Measurements from ENCODE around the gene FOXO6.

DNA sequence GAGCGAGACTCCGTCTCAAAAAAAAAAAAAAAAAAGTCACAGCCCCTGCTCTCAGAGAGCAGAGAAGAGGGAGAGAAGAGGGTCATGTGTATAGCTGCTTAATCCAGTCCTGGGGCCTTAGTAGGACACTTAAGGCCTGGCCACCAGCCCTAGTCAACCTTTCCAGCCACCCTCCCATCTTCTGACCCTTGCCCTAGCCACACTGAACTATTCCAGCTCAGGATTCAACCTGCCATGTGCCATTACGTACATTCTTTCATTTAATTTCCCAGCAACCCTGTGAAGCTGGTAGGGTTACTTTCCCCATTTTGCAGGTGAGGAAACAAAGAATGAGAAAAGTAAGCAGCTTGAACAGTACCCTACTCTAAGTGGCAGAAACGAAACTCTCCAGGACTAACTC, 9.0 kb downstream of the FOXO6 start:
- no peak for TF ChIP-seq POLR2A (IDR thresholded peaks at IDR 0.05; ENCODE audit: low read depth, low read length)
- TF ChIP-seq POLR2AphosphoS5 (IDR thresholded peaks at IDR 0.05; ENCODE audit: low read depth, low read length): no peak
- TF ChIP-seq TAF1 (IDR thresholded peaks at IDR 0.05; ENCODE audit: low read depth, low read length): no peak

Measured in GM12891 (cell line).